GM18517 (cell line): Measurements from ENCODE around the gene FCER2.
"Not testable (repeated sequence)": the region's sequence is repeated elsewhere in the genome, so short reads cannot be mapped to it uniquely, and the experiment has no call there.

Source experiments
- ATAC-seq: cut with Tn5 transposase; IDR thresholded peaks from one replicate; pipeline ENCODE4 v1.9.1; 2021; ENCODE audit warnings: mild to moderate bottlenecking, moderate library complexity; ENCODE audit not compliant: unreplicated experiment

The FCER2 gene

GRCh38 chr19:7701654-7702457 is at the start of gene FCER2:
FCER2 (minus strand) TSS chr19:7702131; CDS start chr19:7699760, 2,371 bp downstream.
- peak; percentile 68 for ATAC-seq

GRCh38 chr19:7751157-7751783 is 49.3 kb upstream of the FCER2 start:
- no peak for ATAC-seq

- ATAC-seq, result no peak
These were observed 46.8 kb upstream of the FCER2 start for GRCh38 chr19:7748756-7749155.

- no peak for ATAC-seq
These were observed 46.2 kb upstream of the FCER2 start for GRCh38 chr19:7748171-7748570.

- no peak for ATAC-seq
These were observed 45.3 kb upstream of the FCER2 start, which contains the start of gene CD209 for GRCh38 chr19:7746903-7747884. CD209 (minus strand) TSS chr19:7747534; CDS start chr19:7747511, 23 bp downstream.

GRCh38 chr19:7746306-7746705 is 44.4 kb upstream of the FCER2 start:
- ATAC-seq, result not testable (repeated sequence)

- ATAC-seq, result no peak
These were observed 43.1 kb upstream of the FCER2 start for GRCh38 chr19:7744871-7745650.

GRCh38 chr19:7744199-7744786 is 42.4 kb upstream of the FCER2 start:
- ATAC-seq, result no peak

GRCh38 chr19:7743425-7743841 is 41.5 kb upstream of the FCER2 start:
- peak; percentile 69 for ATAC-seq

- ATAC-seq, result no peak
These were observed 41.1 kb upstream of the FCER2 start for GRCh38 chr19:7742991-7743390.

GRCh38 chr19:7742575-7742974 is 40.6 kb upstream of the FCER2 start:
- ATAC-seq, result no peak

GRCh38 chr19:7740682-7741054 is 38.7 kb upstream of the FCER2 start:
- ATAC-seq, result no peak

GRCh38 chr19:7739801-7740681 is 38.1 kb upstream of the FCER2 start:
- no peak for ATAC-seq

GRCh38 chr19:7739211-7739755 is 37.4 kb upstream of the FCER2 start:
- no peak for ATAC-seq

- no peak for ATAC-seq
These were observed 36.1 kb upstream of the FCER2 start for GRCh38 chr19:7738023-7738422.

GRCh38 chr19:7737215-7737614 is 35.3 kb upstream of the FCER2 start:
- no peak for ATAC-seq

GRCh38 chr19:7736148-7736547 is 34.2 kb upstream of the FCER2 start:
- no peak for ATAC-seq
